ENCODE data around the gene SNX1. TPM values are rescaled to one million over a fixed set of nuclear protein-coding genes. Genes with fewer than 3 reads are reported as not detected.
A peak's percentile ranks its signal among the peaks of the same experiment; 100 is the strongest.

Gene SNX1
- total and polyA plus RNA-seq, 7 donors, result 36.4 to 102 (median 61.0) TPM

DNA sequence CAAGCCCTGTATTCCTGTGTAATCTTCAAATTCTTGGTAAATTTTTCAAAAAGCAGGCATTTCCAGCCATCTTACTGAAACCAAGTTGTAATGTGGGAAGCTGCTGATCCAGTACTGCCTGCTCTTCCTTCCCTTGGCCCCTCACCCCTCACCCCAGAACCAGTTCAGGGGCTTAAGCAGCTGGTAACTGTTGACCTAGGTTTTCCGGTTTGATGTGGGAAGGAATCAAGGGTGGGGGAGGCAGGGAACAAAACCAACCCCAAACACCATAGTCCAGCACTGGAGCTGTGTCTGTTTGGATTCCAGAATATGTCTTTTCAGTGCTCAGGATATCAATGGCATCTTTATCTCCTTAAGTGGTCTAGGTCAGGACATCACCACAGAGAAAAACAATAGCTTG is 26.7 kb downstream of the SNX1 start:
- DNase-seq (no peak), ATAC-seq (no peak)
- peaks cover 18 to 98% of the 10 kb centered on the region in 2 donors for H3K36me3 ChIP-seq (ENCODE audit: insufficient read depth in 1 of 2, low read depth in 1 of 2)
- H3K4me3 ChIP-seq, result no peak overlapping the region
- H3K27ac ChIP-seq, result no peak overlapping the region
- TF ChIP-seq CTCF (IDR thresholded peaks at IDR 0.05), result no peak
- H3K4me1 ChIP-seq, result peaks cover 6% of the 10 kb centered on the region
- H3K27me3 ChIP-seq (ENCODE audit: insufficient read depth in 3 of 3, low read length in 2 of 3), result no peaks in the 10 kb centered on the region
- WGBS, 3 donors, result 80 to 87% (median 86%) methylated on average over 1 of the region's 1 CpG
- intact Hi-C loops (cut with DNase I), result no loop called here
- H3K9me3 ChIP-seq, result no peaks in the 10 kb centered on the region

- peaks cover 22 to 98% of the 10 kb centered on the region in 2 donors for H3K36me3 ChIP-seq (ENCODE audit: insufficient read depth in 1 of 2, low read depth in 1 of 2)
- H3K4me3 ChIP-seq, result no peak overlapping the region
- H3K27me3 ChIP-seq (ENCODE audit: insufficient read depth in 3 of 3, low read length in 2 of 3), result no peaks in the 10 kb centered on the region
- 71 to 77% (median 74%) methylated on average over 3 of the region's 3 CpGs for WGBS, 3 donors
- intact Hi-C loops (cut with DNase I), result no loop called here
- TF ChIP-seq CTCF (IDR thresholded peaks at IDR 0.05), result no peak
- no peak overlapping the region for H3K27ac ChIP-seq
- DNase-seq (no peak), ATAC-seq (no peak)
- H3K9me3 ChIP-seq, result no peaks in the 10 kb centered on the region
- H3K4me1 ChIP-seq, result peaks cover 10% of the 10 kb centered on the region
These were observed 27.2 kb downstream of the SNX1 start for GRCh38 chr15:64122936-64123351.

DNA sequence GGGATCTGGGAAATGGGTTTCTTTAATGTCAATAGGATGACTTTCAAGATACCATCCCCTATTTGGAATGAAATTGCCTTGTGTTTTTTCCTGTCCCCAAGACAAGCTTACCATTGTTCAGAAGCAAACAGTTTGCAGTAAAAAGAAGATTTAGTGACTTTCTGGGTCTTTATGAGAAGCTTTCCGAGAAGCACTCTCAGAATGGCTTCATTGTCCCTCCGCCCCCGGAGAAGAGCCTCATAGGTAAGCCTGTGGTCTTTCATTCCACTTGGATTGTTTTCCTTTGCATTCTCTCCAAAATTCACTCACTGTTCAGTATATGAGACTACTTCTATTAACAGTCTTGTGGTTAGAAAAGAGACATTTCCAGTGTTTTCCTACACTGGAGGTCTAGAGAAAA is 30.2 kb downstream of the SNX1 start:
- no peak for ATAC-seq
- DNase-seq, result no peak
- H3K9me3 ChIP-seq, result no peaks in the 10 kb centered on the region
- 78 to 84% (median 79%) methylated on average over 3 of the region's 3 CpGs for WGBS, 3 donors
- intact Hi-C loops (cut with DNase I), result no loop called here
- H3K36me3 ChIP-seq (ENCODE audit: insufficient read depth in 1 of 2, low read depth in 1 of 2), result peaks cover 29 to 97% of the 10 kb centered on the region in 2 donors
- H3K4me3 ChIP-seq, result no peak overlapping the region
- no peaks in the 10 kb centered on the region for H3K27me3 ChIP-seq (ENCODE audit: insufficient read depth in 3 of 3, low read length in 2 of 3)
- TF ChIP-seq CTCF (IDR thresholded peaks at IDR 0.05), result no peak
- peaks cover 10% of the 10 kb centered on the region for H3K4me1 ChIP-seq
- no peak overlapping the region for H3K27ac ChIP-seq

- H3K27ac ChIP-seq, result peak overlapping the region; percentile 66
These were observed 31.9 kb downstream of the SNX1 start for GRCh38 chr15:64127521-64128270.

More at GRCh38 chr15:64127521-64128270, 31.9 kb downstream of the SNX1 start:
- WGBS, 3 donors, result 27 to 47% (median 31%) methylated on average over 6 of the region's 6 CpGs
- intact Hi-C loops (cut with DNase I), result no loop called here
- ATAC-seq (peak; percentile 67 to 84 (median 74)), DNase-seq (no peak)
- Histone ChIP-seq H3K9me3 (no peaks in the 10 kb centered on the region), H3K27me3 (ENCODE audit: insufficient read depth in 3 of 3, low read length in 2 of 3) (no peaks in the 10 kb centered on the region), H3K4me3 (no peak overlapping the region), H3K36me3 (ENCODE audit: insufficient read depth in 1 of 2, low read depth in 1 of 2) (peaks cover 29 to 97% of the 10 kb centered on the region in 2 donors), H3K4me1 (peaks cover 10% of the 10 kb centered on the region)
- no peak for TF ChIP-seq CTCF (IDR thresholded peaks at IDR 0.05)

Measured in psoas muscle (tissue), 8 donors.